ENCODE results near the gene MED13L. TPM values are rescaled to one million over a fixed set of nuclear protein-coding genes. Genes with fewer than 3 reads are reported as not detected.

The MED13L gene
- total RNA-seq, 1 experiment from 2014 or later = 94.1 TPM

DNA sequence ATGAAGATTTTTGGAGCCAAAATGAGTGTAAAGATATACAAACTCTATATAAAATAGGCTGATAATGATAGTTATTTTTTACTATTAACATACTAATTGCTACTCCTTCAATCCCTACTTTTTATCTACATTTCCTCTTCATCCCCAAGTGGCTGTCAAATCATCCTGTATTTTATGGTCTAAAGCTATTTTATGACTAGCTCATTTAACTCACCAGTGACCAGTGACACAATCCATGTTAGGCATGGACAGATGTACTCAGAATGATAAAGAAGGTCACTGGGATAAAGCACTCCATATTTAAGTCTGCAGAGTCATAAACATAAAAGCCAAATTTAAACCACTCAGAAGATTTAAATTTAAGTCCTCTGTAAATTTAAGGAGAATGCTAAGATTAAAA, 183.0 kb downstream of the MED13L start:
- H3K36me3 ChIP-seq (ENCODE audit: insufficient read depth, low read length, poor library complexity, severe bottlenecking) = no peaks in the 10 kb centered on the region
- DNase-seq (ENCODE audit: low spot score) = no peak
- POLR2A ChIA-PET (ENCODE audit: low non-redundant PET) = no interaction called here
- H3K9me3 ChIP-seq (ENCODE audit: low read depth, low read length, poor library complexity, severe bottlenecking) = no peaks in the 10 kb centered on the region
- intact Hi-C loops (cut with micrococcal nuclease; ENCODE audit: unreplicated experiment) = no loop called here
- no peak overlapping the region for H3K27ac ChIP-seq (ENCODE audit: low read depth, low read length, poor library complexity, severe bottlenecking)
- CTCF ChIA-PET = no interaction called here
- no peak overlapping the region for H3K4me3 ChIP-seq (ENCODE audit: low read depth, low read length, poor library complexity, severe bottlenecking)
- peaks cover 19% of the 10 kb centered on the region for H3K4me1 ChIP-seq (ENCODE audit: insufficient read depth, low read length, poor library complexity, severe bottlenecking)
- no TSS peak for BruUV-seq (replicated peaks)
- TF ChIP-seq EZH2 (IDR thresholded peaks at IDR 0.05; ENCODE audit: borderline replicate concordance, low read depth, low read length, poor library complexity, severe bottlenecking) = no peak
- TF ChIP-seq, protein P1, sequence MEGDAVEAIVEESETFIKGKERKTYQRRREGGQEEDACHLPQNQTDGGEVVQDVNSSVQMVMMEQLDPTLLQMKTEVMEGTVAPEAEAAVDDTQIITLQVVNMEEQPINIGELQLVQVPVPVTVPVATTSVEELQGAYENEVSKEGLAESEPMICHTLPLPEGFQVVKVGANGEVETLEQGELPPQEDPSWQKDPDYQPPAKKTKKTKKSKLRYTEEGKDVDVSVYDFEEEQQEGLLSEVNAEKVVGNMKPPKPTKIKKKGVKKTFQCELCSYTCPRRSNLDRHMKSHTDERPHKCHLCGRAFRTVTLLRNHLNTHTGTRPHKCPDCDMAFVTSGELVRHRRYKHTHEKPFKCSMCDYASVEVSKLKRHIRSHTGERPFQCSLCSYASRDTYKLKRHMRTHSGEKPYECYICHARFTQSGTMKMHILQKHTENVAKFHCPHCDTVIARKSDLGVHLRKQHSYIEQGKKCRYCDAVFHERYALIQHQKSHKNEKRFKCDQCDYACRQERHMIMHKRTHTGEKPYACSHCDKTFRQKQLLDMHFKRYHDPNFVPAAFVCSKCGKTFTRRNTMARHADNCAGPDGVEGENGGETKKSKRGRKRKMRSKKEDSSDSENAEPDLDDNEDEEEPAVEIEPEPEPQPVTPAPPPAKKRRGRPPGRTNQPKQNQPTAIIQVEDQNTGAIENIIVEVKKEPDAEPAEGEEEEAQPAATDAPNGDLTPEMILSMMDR (conservative IDR thresholded peaks at IDR 0.05; ENCODE audit: low read depth, low read length) = no peak
- H3K27me3 ChIP-seq (replicated peaks; ENCODE audit: insufficient read depth, low read depth, low read length, poor library complexity) = no peaks in the 10 kb centered on the region

DNA sequence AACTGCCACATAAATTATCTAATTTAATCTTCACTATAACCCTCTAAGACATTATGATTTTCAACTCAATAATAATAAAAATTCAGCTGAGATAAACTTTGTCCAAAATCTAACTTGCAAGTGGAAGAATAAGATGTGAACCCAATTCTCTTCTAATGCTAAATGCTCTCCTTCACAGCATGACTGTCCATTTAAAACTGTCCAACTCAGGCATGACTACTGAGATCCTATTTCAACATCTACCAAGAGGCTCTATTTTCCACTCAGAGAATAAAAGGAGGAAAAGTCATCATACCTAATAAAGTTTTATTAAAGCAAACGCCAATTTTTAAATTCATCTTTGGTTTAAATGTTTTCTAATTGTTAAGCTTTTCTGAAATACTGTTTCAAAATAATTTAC, 183.6 kb downstream of the MED13L start:
- intact Hi-C loops (cut with micrococcal nuclease; ENCODE audit: unreplicated experiment) = no loop called here
- peaks cover 19% of the 10 kb centered on the region for H3K4me1 ChIP-seq (ENCODE audit: insufficient read depth, low read length, poor library complexity, severe bottlenecking)
- H3K4me3 ChIP-seq (ENCODE audit: low read depth, low read length, poor library complexity, severe bottlenecking) = no peak overlapping the region
- no peak overlapping the region for H3K27ac ChIP-seq (ENCODE audit: low read depth, low read length, poor library complexity, severe bottlenecking)
- TF ChIP-seq EZH2 (IDR thresholded peaks at IDR 0.05; ENCODE audit: borderline replicate concordance, low read depth, low read length, poor library complexity, severe bottlenecking) = no peak
- TF ChIP-seq, protein P1 (conservative IDR thresholded peaks at IDR 0.05; ENCODE audit: low read depth, low read length) = no peak
- no peaks in the 10 kb centered on the region for H3K27me3 ChIP-seq (replicated peaks; ENCODE audit: insufficient read depth, low read depth, low read length, poor library complexity)
- no peaks in the 10 kb centered on the region for H3K9me3 ChIP-seq (ENCODE audit: low read depth, low read length, poor library complexity, severe bottlenecking)
- POLR2A ChIA-PET (ENCODE audit: low non-redundant PET) = no interaction called here
- DNase-seq (ENCODE audit: low spot score) = no peak
- no TSS peak for BruUV-seq (replicated peaks)
- no peaks in the 10 kb centered on the region for H3K36me3 ChIP-seq (ENCODE audit: insufficient read depth, low read length, poor library complexity, severe bottlenecking)
- CTCF ChIA-PET = no interaction called here

DNA sequence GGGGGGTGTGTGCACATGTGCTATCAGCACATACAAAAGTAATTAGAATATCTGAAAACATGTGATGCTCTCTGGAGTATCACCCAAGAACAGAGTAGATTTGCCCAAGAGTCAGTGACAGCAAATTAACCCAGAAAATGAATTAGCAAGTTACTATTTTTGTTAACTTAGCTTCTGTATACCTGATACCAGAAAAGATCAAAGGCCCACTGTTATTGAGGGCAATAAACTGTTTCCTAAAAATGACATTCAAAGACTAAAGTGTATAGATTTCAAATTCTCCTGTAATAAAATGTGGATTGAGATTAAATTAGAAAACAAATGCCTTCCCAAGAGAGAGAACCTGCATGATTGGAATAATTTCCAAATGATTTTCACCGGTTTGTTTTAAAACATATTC, 184.7 kb downstream of the MED13L start:
- no TSS peak for BruUV-seq (replicated peaks)
- TF ChIP-seq EZH2 (IDR thresholded peaks at IDR 0.05; ENCODE audit: borderline replicate concordance, low read depth, low read length, poor library complexity, severe bottlenecking) = no peak
- TF ChIP-seq, protein P1 (conservative IDR thresholded peaks at IDR 0.05; ENCODE audit: low read depth, low read length) = no peak
- Histone ChIP-seq H3K4me1 (ENCODE audit: insufficient read depth, low read length, poor library complexity, severe bottlenecking) (peaks cover 19% of the 10 kb centered on the region), H3K27ac (ENCODE audit: low read depth, low read length, poor library complexity, severe bottlenecking) (no peak overlapping the region), H3K36me3 (ENCODE audit: insufficient read depth, low read length, poor library complexity, severe bottlenecking) (no peaks in the 10 kb centered on the region), H3K27me3 (replicated peaks; ENCODE audit: insufficient read depth, low read depth, low read length, poor library complexity) (no peaks in the 10 kb centered on the region), H3K9me3 (ENCODE audit: low read depth, low read length, poor library complexity, severe bottlenecking) (no peaks in the 10 kb centered on the region), H3K4me3 (ENCODE audit: low read depth, low read length, poor library complexity, severe bottlenecking) (no peak overlapping the region)
- no peak for DNase-seq (ENCODE audit: low spot score)
- intact Hi-C loops (cut with micrococcal nuclease; ENCODE audit: unreplicated experiment) = no loop called here
- ChIA-PET CTCF (no interaction called here), POLR2A (ENCODE audit: low non-redundant PET) (no interaction called here)

Data from A673 (cell line).